Stimulated activated CD8-positive, alpha-beta memory T cell treated with anti-CD3 and anti-CD28 coated beads, Interleukin-7, amount 100 ng/mL, for 48 hours (primary cell): ENCODE data around the gene CYSLTR2.
A peak's percentile ranks its signal among the peaks of the same experiment; 100 is the strongest.
"Not testable (repeated sequence)": the region's sequence is repeated elsewhere in the genome, so short reads cannot be mapped to it uniquely, and the experiment has no call there.

Experiments
- DNase-seq, 2 donors: peaks; one replicate each; pipeline ENCODE4 v3.0.0-alpha.2; 2020; ENCODE audit warnings: low read depth in 1 of 2; ENCODE audit errors: extremely low read depth in 1 of 2

CYSLTR2 gene

GRCh38 chr13:48687249-48687648, 33.5 kb downstream of the CYSLTR2 start:
- no peak for DNase-seq

GRCh38 chr13:48693998-48694397, 40.3 kb downstream of the CYSLTR2 start:
- DNase-seq: no peak

DNA sequence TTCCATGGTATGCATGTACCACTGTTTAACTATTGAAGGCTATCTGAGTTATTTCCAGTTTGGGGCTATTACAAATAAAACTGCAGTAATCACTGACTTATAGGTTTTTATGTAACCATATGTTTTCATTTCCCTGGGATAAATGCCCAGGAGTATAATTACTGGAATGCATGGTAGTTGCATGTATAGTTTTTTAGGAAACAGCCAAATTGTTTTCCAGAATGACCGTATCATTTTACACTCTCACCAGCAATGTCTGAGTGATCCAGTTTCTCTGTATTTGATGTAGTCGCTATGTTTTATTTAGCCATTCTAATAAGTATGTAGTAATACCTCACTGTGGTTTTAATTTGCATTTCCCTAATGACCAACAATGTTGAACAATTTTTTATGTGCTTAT, 42.0 kb downstream of the CYSLTR2 start:
- DNase-seq: no peak

DNA sequence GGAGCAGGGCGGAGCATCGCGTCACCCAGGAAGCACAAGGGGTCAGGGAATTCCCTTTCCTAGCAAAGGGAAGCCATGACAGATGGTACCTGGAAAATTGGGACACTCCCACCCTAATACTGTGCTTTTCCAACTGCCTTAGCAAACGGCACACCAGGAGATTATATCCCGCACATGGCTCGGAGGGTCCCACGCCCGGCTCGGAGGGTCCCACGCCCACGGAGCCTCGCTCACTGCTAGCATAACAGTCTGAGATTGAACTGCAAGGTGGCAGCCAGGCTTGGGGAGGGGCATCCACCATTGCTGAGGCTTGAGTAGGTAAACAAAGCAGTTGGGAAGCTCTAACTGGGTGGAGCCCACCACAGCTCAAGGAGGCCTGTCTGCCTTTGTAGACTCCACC, 42.9 kb downstream of the CYSLTR2 start:
- DNase-seq: not testable (repeated sequence)

DNA sequence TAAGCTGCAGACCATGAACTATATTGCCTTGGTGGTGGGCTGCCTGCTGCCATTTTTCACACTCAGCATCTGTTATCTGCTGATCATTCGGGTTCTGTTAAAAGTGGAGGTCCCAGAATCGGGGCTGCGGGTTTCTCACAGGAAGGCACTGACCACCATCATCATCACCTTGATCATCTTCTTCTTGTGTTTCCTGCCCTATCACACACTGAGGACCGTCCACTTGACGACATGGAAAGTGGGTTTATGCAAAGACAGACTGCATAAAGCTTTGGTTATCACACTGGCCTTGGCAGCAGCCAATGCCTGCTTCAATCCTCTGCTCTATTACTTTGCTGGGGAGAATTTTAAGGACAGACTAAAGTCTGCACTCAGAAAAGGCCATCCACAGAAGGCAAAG, 53.7 kb downstream of the CYSLTR2 start:
- no peak for DNase-seq

DNA sequence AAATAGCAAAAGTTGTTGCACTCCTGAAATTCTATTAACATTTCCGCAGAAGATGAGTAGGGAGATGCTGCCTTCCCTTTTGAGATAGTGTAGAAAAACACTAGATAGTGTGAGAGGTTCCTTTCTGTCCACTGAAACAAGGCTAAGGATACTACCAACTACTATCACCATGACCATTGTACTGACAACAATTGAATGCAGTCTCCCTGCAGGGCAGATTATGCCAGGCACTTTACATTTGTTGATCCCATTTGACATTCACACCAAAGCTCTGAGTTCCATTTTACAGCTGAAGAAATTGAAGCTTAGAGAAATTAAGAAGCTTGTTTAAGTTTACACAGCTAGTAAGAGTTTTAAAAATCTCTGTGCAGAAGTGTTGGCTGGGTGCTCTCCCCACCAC, 55.0 kb downstream of the CYSLTR2 start:
- no peak for DNase-seq

GRCh38 chr13:48709213-48709612, 55.5 kb downstream of the CYSLTR2 start:
- DNase-seq: no peak

GRCh38 chr13:48710160-48710559, 56.4 kb downstream of the CYSLTR2 start:
- DNase-seq: no peak

GRCh38 chr13:48712141-48712540, 58.4 kb downstream of the CYSLTR2 start:
- no peak for DNase-seq

DNA sequence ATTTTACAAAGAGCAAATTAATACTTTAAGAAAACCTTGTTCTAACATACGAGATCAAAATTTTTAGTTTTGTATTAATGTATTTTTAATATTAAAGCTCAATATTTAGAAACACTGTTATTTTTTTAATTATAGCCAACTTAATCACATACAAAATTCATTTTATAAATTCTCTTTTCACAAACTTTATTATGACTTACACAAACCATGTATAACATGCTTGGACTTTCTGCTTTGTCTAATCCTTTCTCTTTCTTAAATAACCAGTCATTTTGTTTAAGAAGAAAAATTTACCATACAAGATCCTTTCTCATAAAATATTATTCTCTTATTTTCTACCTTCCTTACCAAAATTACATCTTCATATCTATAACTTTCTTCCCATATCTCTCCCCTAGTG, 62.2 kb downstream of the CYSLTR2 start:
- no peak for DNase-seq

- no peak for DNase-seq
These were observed 66.9 kb downstream of the CYSLTR2 start for GRCh38 chr13:48720621-48721020.

DNA sequence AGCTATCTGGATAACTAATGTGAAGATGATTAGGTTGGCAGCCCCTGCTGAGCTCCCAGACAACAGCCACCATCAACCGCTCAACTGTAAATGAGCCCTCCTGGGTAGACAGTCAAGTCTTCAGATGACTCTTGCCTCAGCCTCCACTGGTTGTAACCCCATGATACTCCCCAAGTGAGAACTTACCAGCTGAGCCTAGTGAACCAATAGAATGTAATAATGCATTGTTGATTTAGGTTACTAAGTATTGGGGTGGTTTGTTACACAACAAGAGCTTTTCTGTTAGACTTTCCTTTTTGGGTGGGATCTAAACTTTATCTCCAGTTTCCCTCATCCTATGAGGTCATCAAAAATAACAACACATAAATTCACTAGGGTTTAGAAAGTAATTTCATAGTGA, 69.4 kb downstream of the CYSLTR2 start:
- DNase-seq: no peak

- DNase-seq: no peak
These were observed 71.5 kb downstream of the CYSLTR2 start for GRCh38 chr13:48725271-48725670.

- no peak for DNase-seq
These were observed 73.0 kb downstream of the CYSLTR2 start for GRCh38 chr13:48726711-48727110.

- DNase-seq: no peak
These were observed 73.7 kb downstream of the CYSLTR2 start for GRCh38 chr13:48727241-48728011.

- DNase-seq: no peak
These were observed 74.5 kb downstream of the CYSLTR2 start for GRCh38 chr13:48728226-48728625.

DNA sequence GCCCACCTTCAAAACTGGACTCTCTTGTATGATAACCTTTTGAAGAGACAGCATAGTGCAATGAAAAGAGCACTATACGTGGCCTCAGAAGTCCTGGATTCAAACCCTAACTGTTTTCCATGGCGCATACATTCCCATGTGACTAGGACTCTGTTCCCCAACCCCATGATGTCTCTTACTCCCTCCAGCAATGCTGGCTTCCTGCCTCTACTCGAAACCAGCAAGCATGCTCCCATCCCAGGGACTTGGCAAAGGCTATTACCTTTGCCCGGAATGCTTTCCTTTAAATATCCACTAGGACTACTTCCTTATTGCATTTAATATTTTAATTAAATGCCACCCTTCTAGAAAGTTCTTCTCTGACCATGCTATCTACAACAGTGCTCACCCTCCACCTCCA, 75.1 kb downstream of the CYSLTR2 start:
- no peak for DNase-seq

DNA sequence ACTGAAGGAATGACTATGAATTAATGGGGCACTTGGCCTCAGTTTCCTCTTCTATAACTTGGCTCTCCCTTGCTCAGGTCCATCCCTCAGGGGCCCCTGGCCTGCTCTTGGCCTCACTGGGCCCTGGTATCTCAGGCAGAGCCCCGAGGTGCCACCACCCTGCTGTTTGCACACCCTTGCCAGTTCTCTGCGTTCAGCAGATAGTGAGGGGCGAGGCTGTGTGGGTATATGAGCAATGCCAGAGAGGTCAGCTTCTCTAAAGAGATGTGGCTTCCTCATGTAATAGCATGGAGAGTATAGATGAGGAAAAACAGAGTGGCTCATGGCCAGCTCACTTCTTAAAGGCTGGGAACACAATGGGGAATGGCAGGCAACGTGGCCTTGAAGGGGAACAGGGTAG, 76.1 kb downstream of the CYSLTR2 start:
- DNase-seq: no peak

DNA sequence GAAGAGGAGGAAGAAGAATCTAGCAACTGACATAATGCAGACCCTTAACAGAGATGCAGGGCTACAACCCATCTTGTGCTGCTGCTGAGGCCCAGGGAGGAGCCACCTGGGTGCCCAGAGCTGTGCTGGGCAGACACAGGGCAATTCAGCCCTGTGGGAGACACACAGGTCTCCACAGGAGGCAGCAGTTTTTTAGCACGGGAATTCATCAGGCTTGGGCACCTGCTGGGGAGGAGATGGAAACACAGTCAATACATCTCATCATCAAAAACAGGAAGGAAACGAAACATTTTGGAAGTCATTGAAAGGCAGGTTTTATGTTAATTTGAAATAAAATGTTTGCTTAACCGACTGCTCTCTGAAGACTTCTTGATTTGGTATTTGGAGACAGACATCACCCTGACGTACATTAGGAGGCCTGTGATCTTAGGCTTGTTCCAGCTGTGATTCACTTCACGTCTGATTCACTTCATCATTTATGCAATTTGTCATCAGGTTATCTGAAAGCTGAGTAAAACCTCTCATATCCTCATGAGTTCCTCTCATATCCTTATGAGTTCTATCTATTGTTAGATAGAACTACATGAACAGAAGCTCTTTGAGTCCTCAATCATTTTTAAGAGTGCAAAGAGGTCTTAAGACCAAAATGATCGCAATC, 77.4 kb downstream of the CYSLTR2 start:
- no peak for DNase-seq

DNA sequence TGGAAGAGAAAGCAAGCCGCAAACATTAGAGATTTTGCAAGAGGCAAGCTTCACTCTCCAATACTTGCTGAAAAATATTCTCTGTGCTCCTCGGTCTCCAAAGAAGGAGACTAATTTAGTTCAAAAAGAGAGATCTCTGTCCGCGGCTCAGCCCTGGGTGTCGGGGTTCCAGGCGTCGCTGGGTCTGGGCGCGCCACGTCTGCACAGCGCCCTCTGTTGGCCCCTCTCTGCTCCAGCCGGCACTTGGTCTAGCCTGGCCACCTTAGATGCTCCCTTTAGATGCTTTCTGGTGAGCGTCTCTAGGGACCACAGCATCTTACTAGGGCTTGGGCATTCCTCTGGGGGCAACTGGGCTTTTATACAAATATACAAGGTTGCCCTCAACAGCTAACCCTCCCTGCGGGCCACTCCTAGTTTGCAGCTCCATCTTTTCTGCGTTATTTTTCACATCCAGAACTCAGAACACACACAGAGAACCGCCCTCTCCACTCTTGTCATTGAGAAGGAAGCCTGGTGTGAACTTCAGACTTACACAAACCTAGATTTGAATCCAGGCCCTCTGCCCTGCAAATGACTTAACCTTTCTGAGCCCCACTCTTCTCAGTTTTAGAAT, 78.3 kb downstream of the CYSLTR2 start:
- peak in 1 of 2 donors; percentile 37 for DNase-seq

GRCh38 chr13:48733739-48734335, 80.1 kb downstream of the CYSLTR2 start:
- DNase-seq: no peak

DNA sequence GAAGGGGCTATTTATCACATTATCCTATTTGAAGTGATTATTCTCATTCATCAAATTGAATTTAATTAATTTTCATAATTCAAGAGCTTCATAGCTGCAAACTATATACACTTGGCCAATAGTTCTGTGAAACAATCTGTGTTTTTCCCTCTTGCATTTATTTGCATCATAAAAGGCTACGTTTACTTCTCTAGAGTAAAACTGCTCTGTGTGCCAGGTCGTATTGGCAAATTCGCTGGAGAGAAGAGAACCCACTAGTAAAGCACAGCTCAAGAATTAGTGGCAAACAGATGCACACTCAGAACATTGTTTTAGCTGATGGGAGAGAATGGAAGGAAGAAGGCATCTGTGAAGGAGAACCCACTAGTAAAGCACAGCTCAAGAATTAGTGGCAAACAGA, 81.8 kb downstream of the CYSLTR2 start:
- no peak for DNase-seq
